ENCODE measurements around the gene FBXO11.
"Not testable (repeated sequence)": the region's sequence is repeated elsewhere in the genome, so short reads cannot be mapped to it uniquely, and the experiment has no call there.

Gene FBXO11

GRCh38 chr2:47906157-47907038 is at the start of gene FBXO11:
Gene FBXO11, minus strand, starts transcription at chr2:47906498. Its CDS starts 778 bp downstream, at chr2:47905720.
- DNase-seq: peak; percentile 93

- no peak for DNase-seq
Observed at GRCh38 chr2:47950340-47951301, 44.3 kb upstream of the FBXO11 start.

GRCh38 chr2:47946593-47946992 is 40.3 kb upstream of the FBXO11 start:
- no peak for DNase-seq

- no peak for DNase-seq
Observed at GRCh38 chr2:47945046-47945781, 38.9 kb upstream of the FBXO11 start.

- no peak for DNase-seq
Observed at GRCh38 chr2:47941936-47942335, 35.6 kb upstream of the FBXO11 start.

GRCh38 chr2:47937677-47938076 is 31.4 kb upstream of the FBXO11 start:
- no peak for DNase-seq

GRCh38 chr2:47935071-47935470 is 28.8 kb upstream of the FBXO11 start:
- no peak for DNase-seq

- DNase-seq: no peak
Observed at GRCh38 chr2:47918043-47918442, 11.7 kb upstream of the FBXO11 start.

GRCh38 chr2:47917276-47917961 is 11.1 kb upstream of the FBXO11 start:
- no peak for DNase-seq

GRCh38 chr2:47916412-47916811 is 10.1 kb upstream of the FBXO11 start:
- no peak for DNase-seq

GRCh38 chr2:47910662-47911061 is 4.4 kb upstream of the FBXO11 start:
- not testable (repeated sequence) for DNase-seq

- no peak for DNase-seq
Observed at GRCh38 chr2:47908682-47909081, 2.4 kb upstream of the FBXO11 start.

- DNase-seq: no peak
Observed at GRCh38 chr2:47907039-47907781, 912 bp upstream of the FBXO11 start.

GRCh38 chr2:47905386-47906156 is 727 bp downstream of the FBXO11 start:
- peak; percentile 38 for DNase-seq

- no peak for DNase-seq
Observed at GRCh38 chr2:47903781-47904490, 2.4 kb downstream of the FBXO11 start.

GRCh38 chr2:47901892-47902291 is 4.4 kb downstream of the FBXO11 start:
- DNase-seq: not testable (repeated sequence)

GRCh38 chr2:47900857-47901256 is 5.4 kb downstream of the FBXO11 start:
- DNase-seq: no peak

- no peak for DNase-seq
Observed at GRCh38 chr2:47899915-47900816, 6.1 kb downstream of the FBXO11 start.
